ENCODE data around the gene MADD.

MADD gene

DNA sequence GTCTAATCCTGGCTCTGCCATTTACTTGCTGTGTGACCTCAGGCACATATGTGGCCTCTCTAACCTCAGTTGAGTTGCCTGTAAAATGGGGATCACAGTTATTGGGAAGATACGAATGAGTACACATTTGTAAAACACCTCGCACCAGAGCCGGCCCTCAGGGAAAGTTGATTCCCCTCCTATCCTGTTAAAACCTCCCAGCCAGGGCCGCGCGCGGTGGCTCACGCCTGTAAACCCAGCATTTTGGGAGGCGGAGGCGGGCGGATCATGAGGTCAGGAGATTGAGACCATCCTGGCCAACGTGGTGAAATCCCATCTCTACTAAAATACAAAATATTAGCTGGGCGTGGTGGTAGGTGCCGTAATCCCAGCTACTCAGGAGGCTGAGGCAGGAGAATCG, 90.4 kb downstream of the MADD start:
- no peak for DNase-seq

DNA sequence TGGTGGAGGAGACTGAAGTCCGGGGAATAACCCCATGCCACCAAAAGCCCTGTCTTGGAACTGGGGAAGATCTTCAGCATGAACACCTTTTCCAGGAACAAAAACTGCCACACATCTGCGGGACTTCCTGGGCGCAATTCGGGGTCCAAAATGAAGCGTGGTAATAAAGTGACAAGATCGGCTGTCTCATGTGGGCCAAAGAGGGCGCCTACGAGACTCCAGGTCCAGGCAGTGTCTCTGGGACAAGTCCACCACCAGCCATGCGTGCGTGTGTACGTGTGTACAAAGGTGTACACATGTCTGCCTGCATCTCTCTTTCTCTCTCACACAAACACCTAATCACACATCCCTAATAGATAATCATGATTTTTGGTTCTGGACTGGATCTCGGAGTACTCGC, 91.5 kb downstream of the MADD start:
- DNase-seq = no peak

DNA sequence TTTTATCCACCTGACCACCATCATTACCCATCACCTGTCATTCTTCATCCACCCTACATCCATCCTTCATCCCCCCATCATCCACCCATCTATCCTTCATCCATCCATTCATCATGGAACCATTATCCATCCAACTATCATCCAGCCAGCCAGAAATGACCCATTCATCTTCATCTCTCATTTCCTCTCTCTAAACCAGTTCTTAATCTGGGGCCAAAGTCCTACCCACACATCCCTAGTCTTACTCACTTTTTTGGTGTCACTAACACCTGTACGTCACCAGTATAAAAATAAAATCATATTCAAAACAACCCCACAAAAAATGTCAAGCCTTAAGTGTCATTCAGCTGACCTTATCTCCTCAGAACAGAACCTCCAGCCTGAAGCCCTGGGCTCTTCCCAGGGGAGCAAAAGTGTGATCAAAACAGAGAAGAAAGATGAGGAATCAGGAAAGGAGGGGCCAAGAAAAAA, 96.1 kb downstream of the MADD start:
- DNase-seq = no peak

DNA sequence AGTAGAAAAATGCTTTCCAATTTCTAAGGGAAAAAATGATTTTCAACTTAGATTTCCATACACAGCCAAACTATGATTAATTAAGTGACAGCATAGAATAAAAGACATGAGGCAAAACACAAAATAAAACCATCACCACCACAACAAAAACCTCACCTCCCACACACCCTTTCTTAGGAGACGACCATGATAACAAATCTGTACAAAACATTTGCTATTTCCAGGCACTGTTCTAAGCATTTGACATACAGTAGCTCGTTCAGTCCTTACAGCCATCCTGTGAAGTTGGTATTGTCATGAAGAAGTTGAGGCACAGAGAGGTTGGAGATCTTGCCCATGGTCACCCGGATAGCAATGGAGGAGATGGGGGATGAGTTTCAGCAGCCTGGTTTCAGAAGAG, 99.7 kb downstream of the MADD start:
- no peak for DNase-seq

DNA sequence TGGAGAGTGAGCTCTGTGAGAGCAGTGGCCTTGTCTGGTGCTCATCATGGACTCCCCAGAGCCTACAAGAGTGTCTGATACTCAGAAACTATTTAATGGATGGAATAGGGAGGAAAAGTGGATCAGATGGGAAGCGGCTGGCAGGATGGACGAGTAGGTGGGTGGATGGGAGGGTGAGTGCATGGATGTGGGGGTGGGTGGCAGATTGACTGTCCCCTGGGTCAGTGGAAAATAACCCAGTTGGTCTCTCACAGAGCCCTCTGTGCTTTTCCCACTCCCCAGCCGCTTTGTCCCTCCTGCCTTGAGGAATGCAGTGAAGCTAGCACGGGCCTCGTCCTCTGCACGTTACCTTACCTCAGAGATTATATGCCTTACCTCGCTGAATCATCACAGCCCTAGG, 102.5 kb downstream of the MADD start:
- no peak for DNase-seq

DNA sequence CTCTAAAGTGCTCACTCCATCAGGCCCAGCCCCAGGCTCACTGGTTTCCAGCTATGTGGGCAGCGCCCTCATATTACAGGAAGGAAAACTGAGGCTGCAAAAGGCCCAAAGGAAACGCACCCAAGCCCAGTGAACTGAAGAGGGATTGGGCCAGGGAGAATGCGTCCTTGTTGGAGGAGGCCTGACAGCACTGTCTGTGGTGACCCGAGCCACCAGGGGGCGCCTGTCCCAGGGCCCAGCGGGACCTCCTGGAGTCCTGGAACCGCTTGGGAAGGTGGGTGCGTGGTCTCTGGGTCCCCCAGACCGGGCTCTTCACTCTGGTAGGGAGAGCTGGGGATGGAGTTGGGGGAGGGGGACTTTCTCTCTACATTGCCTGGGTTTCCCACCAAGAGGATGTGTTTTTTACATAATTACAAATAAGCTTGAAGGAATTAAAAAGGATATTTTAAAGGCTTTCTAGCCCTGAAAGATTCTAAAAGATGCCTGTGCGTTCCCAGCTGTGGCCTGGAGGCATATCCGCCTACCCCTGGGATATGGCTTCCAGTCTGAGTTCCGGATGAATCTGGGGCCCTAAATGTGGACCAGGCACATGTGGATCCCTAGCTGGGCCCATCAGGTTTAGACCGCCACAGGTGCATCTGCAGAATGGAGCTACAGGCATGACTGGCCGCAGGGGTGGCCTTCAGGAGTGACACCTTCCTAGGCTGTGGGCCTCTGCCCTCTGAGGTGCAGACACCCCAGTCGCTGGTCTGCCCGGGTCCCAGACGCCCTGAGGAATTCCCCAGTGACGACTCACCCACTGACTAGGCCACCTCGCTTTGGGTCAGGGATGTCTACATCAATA, 104.2 kb downstream of the MADD start:
- peak; percentile 67 for DNase-seq

DNA sequence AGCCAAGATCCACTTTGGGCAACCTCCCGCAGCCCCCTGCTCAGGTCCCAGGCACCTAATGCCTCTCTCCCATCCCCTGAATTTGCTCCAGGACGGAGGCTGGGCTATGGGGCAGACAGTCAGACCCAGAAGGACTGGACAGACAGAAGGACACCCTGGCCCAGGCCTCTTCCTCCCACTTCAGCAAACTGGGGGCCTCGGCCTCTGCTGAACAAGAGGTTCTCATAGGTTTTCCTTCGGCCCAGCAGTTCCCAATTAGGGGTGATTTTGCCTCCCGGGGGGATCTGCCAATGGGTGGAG, 104.7 kb downstream of the MADD start:
- DNase-seq = no peak

DNA sequence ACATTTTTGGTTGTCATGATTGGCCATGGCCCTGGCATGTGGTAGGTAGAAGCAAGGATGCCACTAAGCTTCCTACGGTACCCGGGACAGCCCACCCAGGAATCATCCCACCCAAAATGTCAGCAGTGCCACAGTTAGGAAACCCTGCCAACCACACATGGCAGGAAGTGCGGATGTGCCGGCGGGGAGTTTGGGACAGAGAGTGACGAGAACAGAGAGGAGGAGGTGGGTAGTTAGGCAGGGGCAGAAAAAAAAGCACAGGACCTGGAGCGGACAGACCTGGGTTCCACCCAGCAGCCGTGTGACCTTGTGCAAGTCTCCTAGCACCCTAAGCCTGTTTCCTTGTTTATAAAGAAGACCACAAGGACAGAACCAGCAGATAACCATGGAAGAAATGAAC, 105.1 kb downstream of the MADD start:
- DNase-seq = no peak

DNA sequence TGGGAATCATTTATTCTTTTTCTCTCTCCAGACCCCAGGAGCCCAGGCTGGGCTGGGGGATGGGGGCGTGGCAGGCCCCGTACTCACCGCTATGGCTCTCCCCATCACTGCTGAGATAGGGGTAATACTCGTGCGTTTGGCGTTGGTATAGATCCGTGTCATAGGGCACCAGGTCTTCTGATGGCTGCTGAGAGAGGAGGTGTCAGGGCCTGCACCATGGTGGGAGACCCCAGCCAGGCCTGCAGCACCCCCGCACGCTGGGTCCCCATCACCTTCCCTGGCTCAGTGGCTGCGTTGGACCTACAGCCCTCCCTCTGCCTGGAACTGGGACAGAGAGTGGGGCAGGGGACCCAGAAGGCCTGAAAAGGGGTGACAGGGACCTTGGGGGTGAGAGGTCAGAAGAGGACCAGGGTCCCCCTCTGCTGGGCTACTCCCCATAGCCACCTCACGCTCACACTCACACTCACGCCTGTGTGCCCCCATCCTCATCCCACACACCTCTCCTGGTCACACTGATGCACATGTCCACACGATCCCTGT, 105.7 kb downstream of the MADD start:
- no peak for DNase-seq

DNA sequence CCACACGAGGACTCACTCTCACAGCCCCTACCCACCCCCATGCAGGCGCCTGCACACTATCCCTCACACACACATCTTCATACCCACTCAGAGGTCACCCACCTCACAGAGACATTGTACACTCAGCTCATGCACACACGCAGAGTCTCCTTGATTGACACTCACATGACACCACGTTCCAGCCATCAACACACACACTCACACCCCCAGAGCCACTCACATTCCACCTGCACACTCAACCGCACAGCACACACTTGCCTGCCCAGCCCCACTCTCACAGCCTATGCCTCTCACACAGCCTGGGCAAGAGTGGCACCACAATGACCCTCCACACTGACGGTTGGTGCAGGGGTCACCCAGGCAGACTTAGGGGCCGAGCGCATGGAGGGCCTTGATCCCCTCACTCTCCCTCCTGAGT, 106.2 kb downstream of the MADD start:
- no peak for DNase-seq

DNA sequence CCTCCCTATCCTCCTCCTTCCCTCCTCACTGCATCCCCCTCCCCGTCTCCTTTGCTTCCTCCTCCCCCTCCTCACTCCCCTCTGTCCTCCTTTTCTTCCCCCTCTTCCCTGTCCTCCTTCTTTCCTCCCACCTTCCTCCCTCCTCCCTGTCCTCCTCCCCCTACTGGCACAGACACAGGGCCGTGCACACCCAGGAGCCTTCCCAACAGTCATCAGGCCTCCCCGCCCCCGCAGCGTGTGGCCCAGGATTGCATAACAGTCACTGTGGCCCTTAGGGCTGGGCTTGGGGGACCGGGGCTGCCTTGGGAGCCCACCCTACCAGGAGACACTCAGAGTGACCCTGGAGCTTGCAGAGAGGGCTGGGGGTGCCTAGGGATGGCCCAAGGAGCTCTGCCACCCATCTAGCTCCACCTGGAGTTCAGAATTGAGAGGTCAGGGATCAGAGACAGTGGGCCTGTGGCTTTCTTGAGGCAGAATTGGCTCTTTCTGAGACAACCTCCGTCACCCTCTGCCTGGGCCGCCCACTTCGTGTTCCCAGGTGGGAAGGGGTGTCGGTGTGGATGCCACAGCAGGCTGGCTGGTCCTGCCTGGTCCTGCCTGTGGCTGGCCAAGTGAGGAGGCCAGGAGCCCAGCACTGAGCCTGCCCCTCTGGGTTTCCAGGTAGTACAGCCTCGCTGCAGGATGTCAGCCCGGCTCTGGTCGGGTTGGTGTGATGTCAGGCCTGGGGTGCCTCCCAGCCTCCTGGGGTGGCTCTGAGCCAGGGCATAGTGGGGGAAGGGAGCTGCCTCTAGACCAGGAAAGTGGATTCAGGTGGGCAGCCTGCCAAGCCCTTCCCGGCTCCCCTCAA, 106.8 kb downstream of the MADD start:
- no peak for DNase-seq

DNA sequence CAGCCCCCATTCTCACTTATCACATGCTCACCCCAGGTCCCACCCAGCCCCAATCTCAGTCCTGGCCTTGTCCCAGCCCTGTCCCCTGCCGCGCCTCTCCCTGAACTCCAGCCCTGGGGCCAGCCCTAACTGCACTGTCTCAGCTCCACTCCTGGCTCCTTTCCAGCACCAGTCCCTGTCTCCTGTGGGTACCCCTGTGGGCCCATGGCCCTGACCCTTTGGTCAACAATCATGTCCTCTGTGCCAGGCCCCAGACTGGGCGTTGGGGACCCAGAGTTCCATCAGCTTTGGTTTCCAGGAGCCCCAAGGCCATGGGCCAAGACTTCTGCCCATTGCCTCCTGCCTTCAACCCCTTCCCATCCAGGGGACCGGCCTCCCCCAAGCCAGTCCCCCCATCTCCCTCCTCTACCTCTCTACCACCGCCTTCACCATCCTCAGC, 107.7 kb downstream of the MADD start:
- DNase-seq = no peak

DNA sequence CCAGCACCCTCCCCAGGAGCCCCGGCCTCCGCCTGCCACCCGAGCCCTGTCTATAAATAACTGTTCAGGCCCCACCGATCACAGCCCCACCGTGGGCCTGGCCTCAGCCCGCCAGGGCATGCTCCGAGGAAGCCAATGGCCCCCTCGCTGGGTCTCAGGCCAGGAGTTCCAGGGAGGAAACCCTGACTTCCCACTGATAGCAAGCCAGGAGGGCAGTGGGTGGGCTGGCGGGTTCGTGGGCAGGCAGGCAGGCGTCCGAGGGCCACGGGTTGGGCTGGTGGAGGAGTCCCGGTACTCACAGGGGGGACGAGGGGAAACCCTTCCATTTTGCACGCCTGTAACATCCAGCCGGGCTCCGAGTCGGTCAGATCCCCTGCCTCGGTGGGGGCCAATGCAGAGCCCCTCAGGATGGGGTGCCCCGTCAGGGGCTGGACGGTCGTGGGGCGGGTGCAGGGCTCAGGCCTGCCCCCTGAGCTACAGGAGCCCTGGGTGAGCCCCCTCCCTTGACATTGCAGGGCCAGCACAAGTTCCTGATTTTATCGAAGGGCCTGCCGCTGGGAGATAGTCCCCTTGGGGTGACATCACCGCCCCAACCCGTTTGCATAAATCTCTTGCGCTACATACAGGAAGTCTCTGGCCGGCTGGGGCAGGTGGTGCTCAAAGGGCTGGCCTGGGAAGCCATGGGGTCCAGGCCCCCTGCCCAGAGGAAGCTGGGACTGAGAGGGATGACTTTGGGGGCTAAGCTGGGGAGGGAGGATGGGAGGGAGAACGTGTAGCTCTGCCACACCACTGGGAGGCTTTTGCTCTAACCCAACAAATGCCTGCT, 108.3 kb downstream of the MADD start, which contains the start of gene SPI1:
Gene SPI1, minus strand, starts transcription at position 538 of the 826 bp plus-strand sequence. Its CDS starts 194 bp downstream, at position 344.
- DNase-seq = no peak

DNA sequence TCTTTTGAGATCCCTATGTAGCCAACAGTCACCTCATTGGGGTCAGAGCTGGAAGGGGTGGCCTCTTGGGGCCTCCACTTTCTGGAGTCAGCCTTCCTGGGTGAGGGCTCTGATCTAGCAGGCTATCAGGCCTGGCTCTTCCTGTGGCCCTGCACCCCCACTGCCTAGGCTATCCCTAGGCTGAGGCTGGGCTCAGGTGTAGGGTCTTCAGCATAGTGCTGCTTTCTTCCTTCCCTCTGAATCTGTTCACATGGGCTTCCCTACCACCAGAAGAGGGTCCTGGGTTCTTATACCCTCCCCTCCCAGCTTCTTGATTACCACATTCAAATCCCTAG, 108.9 kb downstream of the MADD start:
- DNase-seq = no peak

DNA sequence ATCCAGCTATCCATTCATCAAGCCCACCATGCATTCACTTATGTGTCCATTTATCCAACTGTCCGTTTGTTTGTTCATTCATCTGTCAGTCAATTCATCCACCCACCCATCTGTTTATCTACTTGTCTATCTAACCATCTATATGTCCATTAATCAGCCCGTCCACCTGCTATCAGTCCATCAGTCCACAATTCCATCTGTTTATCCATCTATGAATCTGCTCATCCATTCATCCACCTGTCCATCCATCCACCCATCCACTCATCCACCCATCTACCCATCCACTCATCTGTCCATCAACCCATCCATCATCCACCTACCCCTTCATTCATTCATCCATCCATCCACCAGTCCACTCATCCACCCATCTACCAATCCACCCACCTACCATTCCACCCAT, 109.4 kb downstream of the MADD start:
- no peak for DNase-seq
